HG02885 (cell line): ENCODE results near the gene EFNA1.
A peak's percentile ranks its signal among the peaks of the same experiment; 100 is the strongest.

Source experiments
- ATAC-seq: cut with Tn5 transposase; IDR thresholded peaks from one replicate; pipeline ENCODE4 v1.9.1; 2021; ENCODE audit warnings: mild to moderate bottlenecking; ENCODE audit not compliant: unreplicated experiment, poor library complexity

Gene EFNA1

DNA sequence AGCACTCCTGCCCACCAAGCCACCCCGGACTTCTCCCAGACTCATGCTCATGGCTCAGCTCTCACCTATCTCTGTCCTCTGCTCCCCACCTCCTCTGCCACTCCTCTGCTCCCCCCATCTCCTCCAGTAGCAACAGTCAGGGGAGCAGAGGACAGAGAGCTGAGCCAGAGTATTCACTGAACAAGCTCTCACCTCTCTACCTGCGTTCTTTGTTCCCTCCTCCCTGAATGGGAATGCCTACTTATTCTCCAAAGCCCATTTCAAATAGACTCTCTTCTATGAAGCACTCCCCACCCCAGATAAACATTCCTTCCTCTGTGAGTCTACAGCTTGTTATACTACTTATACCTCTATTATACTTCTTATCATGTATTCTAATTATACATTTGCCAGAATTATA lies 6.4 kb upstream of the EFNA1 start:
- ATAC-seq: no peak

DNA sequence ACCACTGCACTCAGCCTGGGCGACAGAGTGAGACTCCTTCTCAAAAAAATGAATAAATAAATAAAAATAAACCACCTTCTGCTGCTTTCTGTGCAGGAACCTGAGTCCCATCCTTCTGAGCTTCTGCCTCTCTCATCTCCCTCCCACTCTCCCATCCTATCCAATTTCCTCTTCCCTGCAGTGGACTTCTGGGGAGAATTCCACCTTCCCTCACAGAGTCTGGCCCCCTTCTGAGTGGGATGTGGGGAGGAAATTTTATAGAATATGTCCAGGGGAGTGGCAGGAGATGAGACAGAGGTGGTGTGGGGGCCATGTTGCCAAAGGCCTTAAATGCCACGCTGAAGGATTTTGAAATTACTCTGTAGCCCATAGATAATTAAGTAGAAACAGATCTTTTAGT lies 5.4 kb upstream of the EFNA1 start:
- ATAC-seq: no peak

GRCh38 chr1:155123801-155124200 lies 3.9 kb upstream of the EFNA1 start:
- no peak for ATAC-seq

DNA sequence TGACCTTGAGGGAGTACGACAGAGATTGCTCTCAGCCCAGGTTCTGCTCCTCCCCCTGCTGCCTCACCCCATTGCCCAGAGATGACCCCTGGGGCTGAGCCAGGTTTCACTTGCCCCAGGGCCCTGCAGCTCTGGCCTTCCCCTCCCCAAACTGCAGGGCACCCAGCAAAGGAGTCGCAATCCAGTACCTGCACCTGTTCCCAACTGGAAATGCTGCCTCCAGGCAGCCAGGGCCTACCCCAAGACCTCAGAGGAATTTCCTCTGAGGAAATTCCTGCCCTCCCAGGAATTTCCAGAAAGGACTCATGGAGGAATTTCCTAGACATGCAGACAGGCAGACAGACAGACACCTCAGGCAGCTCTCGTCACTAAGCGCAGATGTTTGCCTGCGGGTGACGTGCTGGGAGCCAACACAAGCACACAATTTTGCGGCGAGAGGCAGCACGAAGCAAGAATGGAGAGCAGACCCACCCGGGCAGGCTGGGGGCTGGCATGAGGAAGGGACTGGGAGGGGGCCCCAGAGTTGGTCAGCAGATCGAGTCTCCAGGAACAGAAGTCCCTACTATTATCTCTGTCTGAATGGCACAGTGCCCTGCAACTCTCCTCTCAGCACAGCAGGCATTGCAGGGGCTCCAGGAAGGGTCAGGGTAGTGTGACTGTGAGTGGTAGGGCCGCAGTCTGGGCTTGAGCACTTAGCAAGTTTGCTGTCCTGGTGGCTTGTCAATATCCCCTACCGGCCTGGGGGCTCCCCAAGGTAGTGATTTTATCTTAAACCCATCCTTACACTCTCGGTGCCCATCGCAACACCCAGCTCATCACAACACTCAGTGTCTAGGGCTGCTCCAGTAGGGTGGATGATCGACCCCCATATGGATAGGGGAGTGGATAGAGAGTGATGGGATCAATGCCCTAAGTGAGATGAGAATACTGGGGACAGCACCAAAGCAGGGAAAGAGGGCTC lies 2.9 kb upstream of the EFNA1 start:
- no peak for ATAC-seq

DNA sequence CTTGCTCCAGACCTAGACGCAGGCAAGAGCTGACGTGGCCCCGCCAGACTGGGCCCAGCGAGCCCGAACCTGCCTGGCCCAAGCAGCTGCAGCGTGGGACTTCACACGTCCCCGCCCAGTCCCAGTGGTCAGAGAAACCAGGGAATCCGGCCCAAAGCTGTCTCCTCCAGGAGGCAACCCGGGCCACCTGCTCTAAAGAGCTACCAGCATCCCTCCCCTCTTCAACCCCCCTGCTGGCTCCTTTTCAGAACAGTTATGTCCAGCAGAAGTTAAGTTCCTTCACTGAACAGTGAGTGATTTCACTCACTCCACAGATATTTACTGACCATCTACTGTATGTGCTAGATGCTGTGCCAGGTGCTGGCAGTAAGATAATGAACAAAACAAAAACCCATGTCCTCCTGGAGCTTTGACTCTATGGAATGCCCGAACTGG lies 2.1 kb upstream of the EFNA1 start:
- no peak for ATAC-seq

- no peak for ATAC-seq
These were observed 1.6 kb upstream of the EFNA1 start for GRCh38 chr1:155125946-155126555.

GRCh38 chr1:155126556-155127104 lies 1.0 kb upstream of the EFNA1 start:
- ATAC-seq: no peak

- no peak for ATAC-seq
These were observed 485 bp downstream of the EFNA1 start for GRCh38 chr1:155127967-155128754.

- no peak for ATAC-seq
These were observed 1.2 kb downstream of the EFNA1 start for GRCh38 chr1:155128755-155129473.

DNA sequence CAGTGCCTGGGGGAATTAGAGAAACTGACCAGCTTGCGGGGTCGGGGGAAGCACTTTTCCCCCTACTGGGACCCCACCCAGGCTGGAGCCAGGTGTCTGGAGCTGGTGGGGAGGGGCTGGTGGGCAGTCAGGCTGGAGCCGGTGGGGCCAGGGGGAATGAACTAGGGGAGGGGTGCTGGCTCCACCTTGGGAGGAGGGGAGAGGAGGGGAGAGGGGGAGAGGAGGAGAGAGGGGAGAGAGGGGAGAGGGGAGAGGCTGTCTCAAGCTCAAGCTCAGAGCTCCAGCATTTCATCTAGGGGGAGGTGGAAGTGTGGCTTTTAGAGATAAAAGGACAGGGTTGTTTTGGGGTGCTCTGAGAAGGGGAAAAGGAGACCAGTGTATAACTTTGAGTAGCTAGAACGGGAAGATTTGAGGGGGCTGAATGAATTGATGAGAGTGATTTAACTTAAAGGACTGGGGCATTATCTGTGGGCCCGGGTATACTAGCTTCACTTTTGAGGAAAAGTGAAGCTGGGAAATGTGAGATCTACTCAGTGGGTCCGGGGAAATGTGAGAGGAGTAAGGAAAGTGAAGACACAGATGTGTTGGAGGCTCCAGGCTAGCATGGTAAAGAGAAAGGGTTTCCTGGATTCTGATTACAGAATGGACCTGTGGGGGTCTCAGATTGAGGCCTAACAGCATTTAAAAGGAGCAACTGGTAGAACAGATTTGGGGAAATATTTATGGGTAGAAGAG lies 2.8 kb downstream of the EFNA1 start:
- no peak for ATAC-seq

DNA sequence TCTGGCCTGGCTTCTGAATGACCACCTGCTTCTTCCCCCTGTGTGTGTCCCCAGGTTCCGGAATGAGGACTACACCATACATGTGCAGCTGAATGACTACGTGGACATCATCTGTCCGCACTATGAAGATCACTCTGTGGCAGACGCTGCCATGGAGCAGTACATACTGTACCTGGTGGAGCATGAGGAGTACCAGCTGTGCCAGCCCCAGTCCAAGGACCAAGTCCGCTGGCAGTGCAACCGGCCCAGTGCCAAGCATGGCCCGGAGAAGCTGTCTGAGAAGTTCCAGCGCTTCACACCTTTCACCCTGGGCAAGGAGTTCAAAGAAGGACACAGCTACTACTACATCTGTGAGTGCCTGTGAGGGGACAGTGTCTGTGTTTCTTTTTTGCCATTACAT lies 3.6 kb downstream of the EFNA1 start:
- no peak for ATAC-seq

DNA sequence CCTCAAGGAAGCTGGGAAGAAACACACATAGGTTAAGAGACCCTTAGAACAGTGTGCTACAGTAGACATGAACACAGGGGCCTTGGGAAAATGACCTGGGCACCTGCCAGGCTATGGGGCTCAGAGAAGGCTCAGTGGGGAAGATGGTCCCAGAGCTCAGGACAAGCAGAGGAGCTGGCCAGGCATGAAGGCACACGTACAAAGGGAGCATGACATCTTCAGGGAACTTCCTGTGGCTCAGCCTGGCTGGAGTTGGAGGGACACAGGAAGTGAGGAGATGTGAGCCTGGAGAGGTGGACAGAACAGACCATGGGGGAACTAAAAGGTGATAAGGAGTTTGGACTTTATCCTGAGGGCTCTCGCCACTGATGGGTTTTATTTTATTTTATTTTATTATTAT lies 4.2 kb downstream of the EFNA1 start:
- ATAC-seq: no peak

GRCh38 chr1:155133799-155134281 lies 6.2 kb downstream of the EFNA1 start:
- no peak for ATAC-seq

GRCh38 chr1:155134322-155134721 lies 6.6 kb downstream of the EFNA1 start:
- no peak for ATAC-seq

GRCh38 chr1:155134880-155135414 lies 7.3 kb downstream of the EFNA1 start:
- ATAC-seq: no peak

- peak; percentile 78 for ATAC-seq
These were observed 7.8 kb downstream of the EFNA1 start, which contains the start of gene SLC50A1 for GRCh38 chr1:155135415-155136028. Gene SLC50A1 (plus strand): TSS chr1:155135852. CDS start chr1:155135912, 60 bp downstream.

DNA sequence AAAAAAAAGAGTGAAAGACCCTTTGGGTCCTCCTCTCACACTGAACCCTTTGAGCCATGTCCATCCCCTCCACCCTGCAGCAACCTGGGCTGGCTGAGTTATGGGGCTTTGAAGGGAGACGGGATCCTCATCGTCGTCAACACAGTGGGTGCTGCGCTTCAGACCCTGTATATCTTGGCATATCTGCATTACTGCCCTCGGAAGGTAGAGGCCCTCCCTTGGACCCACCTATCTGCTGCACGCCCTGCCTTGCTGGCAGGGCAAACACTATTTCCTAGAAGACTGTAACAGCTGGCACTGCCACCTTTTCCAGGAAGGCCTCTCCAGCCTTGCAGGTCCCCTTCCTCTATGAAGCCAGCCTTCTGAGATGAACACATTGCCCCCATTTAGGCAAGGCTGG lies 9.1 kb downstream of the EFNA1 start:
- ATAC-seq: no peak

DNA sequence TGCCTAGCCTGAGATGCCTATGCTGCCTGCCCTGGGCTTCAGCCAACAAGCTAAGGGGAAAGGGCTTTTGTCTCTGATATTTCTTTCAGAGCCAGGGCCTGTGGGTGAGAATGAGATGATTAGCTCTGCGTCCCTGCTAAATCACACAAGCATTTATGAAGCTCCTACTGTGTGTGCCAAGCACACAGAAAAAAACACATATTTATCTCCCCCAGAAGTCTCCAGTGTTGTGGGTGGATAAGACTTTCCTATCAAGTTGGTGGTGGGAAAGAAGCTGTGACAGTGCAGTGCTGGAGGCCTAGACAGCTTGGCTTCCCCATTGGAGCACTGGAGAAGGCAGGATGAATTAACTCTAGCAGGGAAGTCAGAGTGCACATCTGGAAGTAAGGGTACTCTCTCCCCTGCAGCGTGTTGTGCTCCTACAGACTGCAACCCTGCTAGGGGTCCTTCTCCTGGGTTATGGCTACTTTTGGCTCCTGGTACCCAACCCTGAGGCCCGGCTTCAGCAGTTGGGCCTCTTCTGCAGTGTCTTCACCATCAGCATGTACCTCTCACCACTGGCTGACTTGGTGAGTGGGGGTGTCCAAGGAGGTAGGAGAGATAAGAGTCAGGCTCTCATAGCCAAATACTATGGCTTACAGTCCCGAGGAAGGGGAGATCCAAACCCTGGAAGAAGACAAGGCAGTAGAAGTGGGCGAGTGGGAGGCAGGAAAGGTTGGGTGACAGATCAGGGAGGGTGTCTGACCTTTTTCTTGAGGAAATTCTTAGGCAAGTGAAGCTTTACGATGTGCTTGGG lies 9.7 kb downstream of the EFNA1 start:
- ATAC-seq: no peak
